GM18498 (cell line): ENCODE results near the gene KCNIP4.

Experiments
- ATAC-seq: cut with Tn5 transposase; IDR thresholded peaks from one replicate; pipeline ENCODE4 v1.9.1; 2021; ENCODE audit warnings: mild to moderate bottlenecking, moderate library complexity; ENCODE audit not compliant: unreplicated experiment

KCNIP4 gene

GRCh38 chr4:20997886-20998285 lies 950.7 kb downstream of the KCNIP4 start:
- ATAC-seq = no peak

GRCh38 chr4:20995610-20996009 lies 953.0 kb downstream of the KCNIP4 start:
- no peak for ATAC-seq

- ATAC-seq = no peak
These were observed 953.6 kb downstream of the KCNIP4 start for GRCh38 chr4:20995015-20995414.

GRCh38 chr4:20992002-20992401 lies 956.6 kb downstream of the KCNIP4 start:
- no peak for ATAC-seq

GRCh38 chr4:20987191-20987590 lies 961.4 kb downstream of the KCNIP4 start:
- no peak for ATAC-seq

GRCh38 chr4:20984576-20984836 lies 964.1 kb downstream of the KCNIP4 start:
- no peak for ATAC-seq

DNA sequence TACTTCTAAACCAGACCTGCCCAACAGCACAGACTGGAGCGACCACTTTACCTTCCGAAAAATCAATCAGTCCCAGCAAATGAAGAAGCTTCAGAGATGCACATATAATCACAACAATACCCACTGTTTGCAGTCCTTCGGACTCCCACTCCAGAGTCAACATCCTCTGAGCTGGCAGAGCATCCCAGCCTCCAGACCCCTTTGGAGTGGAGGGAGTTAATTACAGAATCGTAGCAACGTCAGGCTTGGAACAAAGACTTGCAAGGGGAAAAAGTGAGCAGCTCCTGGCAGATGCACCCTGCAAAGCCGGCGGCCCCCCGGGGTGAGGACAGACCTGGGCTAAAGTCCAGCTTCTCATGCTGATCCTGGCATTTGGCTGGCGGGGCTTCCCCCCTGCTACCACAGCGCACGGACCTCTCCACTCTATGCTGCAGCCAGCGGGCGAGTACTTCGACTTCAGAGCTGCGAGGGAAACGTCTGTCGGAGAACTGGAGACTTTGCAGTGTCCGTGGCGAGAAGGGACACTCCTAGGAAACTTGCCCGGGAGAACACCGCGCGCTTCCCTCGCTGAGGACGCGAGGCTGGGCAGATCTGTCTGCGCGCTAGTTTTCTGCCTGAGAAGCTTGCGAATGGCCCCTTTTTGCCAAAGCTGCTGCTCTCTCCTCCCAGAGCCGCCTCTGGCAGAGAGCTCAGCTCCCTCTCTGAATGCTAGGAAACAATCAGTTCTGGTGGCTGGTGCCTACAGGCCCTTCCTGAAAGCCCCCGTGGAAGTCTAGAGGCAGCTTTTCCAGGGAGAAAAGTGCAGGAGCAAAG lies 964.6 kb downstream of the KCNIP4 start:
- ATAC-seq = no peak

DNA sequence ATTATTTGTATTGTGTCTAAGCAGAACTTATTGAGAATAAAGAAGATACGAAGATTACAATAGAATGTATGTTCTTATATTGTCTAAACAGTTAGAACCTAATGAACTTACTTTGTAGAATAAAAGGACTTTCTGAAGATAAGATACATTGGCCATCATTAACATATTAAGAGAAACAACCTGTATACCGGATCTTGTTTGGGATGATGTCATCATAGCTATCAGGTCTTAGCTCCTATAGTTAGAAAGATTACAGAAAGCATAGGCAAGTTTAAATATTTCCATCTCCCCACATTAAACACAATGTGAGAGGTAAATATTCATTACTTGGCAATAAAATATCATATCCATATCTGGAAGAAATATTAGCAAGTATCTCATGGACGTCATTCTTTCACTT lies 966.0 kb downstream of the KCNIP4 start:
- no peak for ATAC-seq

DNA sequence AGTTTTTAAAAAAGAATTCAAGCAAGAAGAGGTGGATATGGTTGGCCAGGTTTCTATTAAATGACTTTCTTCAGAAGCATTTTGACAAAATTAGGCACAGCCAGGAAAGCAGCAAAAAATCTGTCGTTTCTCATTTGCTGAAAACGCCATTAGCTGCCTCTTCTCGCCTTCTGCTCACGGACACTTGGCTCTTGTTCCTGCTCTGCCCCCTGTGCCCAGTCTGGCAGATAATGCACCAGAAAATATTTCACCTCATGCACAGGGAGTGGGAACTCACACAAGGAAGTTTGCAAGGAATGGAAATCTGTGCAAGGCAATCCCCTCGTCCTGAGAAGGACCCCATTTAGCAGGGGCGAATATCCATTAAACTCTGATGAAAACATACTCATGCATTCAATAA lies 988.3 kb downstream of the KCNIP4 start:
- ATAC-seq = no peak

DNA sequence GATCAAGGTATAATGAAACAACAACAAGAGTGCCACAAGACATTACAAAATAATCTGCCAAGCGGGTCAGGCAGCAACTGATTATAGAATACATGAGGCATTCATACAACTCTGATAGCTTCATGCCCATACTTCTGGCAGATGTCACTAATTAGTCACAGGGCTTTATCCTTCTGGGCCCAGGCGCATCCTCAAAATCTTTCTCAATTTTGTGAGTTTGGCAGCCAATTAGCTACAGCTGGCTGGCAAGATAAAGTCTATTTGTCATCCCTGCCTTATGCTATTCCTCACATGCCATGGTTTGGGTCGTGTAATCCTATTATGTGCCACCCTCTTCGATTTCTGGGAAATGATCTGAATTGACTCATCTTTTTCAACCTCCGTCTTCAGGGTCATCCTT lies 994.0 kb downstream of the KCNIP4 start:
- ATAC-seq = no peak

DNA sequence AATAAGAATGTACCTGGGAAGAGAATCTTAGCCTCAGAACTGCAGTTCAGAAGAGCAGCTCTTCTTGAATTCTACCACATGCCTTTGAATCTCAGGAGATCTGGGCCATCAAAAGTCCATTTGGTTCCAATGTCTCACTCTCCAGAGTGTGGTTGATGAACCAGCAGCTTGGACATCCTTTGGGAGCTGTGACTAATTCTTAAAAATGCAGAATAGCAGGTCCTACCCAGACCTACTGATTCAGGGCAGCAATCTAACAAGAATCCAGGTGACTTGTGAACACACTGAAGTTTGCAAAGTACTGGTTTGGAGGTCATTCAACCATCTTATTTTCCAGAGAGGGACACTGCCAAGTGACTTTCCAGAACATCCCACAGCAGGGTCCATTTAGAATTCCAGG lies 1003.6 kb downstream of the KCNIP4 start:
- no peak for ATAC-seq

GRCh38 chr4:20944451-20944850 lies 1004.1 kb downstream of the KCNIP4 start:
- no peak for ATAC-seq

DNA sequence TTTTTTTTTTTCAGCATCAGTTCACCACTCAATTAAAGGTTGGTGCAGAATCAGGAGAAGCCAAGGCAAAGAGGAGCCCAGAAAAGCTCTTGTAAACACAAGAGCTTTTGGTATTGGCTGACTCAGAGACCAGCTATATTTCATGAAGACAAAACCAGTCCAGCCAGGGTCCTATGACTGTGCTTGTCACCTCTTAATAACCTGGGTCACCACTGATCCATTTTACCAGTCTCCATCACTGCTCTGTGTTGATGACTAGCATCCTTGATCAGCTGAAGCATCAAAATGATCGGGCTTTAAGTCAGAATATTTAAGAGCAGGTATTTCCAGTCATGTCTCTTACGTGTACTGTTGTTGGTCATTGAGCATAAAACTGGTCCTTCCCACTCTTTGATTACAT lies 1010.4 kb downstream of the KCNIP4 start:
- ATAC-seq = no peak

DNA sequence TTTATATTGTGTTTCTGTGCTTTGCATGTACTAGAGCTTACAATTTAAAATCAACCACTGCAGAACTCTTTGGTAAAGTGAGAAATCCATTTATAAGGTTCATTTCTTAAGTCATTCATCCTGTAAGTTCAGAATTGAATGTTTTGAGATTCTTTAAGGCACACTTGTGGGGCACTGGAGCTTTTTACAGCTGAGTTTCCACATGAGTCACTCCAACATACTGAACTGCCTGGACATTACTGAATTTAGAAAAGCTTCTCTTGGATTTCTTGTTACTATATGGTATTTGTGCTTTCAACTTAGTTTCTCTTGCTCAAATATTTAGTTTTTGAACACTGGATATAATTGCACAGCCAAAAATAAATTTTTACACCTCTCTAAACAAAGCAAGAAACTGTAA lies 1022.0 kb downstream of the KCNIP4 start:
- ATAC-seq = no peak

DNA sequence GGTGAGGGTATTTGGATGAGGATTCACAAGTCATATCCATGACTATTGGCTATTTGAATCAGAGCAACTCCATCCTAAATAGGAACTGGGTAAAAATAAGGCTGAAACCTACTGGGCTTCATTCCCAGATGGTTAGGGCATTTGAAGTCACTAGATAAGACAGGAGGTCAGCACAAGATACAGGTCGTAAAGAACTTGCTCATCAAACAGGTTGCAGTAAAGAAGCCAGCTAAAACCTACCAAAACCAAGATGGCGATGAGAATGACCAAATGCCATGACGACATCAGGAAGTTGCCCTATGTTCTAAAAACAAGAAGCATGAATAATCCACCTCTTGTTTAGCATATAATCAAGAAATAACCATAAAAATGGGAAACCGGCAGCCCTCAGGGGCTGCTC lies 1023.4 kb downstream of the KCNIP4 start:
- ATAC-seq = no peak

GRCh38 chr4:20922962-20923361 lies 1025.6 kb downstream of the KCNIP4 start:
- no peak for ATAC-seq

DNA sequence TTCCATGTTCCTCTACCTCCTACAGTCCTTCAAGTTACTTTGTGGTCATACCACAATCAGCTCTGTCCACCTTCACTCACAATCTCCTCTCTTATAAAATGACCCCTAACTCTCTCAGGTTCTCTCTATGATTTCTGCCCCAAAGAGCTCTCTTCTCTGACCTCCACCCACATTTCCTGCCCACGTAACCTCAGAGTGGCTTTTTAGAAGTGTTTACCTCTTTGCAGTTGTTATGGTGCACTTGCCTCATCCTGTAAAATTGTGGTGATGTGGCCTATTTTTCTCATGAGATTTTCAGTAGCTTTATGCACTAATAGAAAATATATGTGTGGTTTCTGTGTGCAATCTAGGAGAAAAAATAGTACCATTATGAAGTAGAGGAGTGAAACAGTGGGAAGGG lies 1032.5 kb downstream of the KCNIP4 start:
- no peak for ATAC-seq

DNA sequence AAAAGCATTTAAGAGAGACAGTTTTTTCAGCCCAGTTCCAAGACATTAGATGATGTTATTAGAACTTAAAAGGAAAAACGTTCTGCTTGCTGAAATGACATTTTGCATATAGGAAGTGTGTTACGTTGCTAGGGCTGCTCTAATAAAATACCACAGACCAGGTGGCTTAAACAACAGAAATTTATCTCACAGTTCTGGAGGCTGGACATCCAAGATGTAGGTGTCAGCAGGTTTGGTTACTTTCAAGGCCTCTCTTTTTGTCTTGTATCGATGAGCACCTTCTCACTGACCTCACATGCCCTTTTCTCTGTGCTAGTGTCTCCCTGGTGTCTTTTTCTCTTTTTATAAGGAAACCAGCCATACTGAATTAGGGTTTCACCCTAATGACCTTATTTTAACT lies 1043.6 kb downstream of the KCNIP4 start:
- no peak for ATAC-seq

- ATAC-seq = no peak
These were observed 1046.7 kb downstream of the KCNIP4 start for GRCh38 chr4:20901851-20902250.

DNA sequence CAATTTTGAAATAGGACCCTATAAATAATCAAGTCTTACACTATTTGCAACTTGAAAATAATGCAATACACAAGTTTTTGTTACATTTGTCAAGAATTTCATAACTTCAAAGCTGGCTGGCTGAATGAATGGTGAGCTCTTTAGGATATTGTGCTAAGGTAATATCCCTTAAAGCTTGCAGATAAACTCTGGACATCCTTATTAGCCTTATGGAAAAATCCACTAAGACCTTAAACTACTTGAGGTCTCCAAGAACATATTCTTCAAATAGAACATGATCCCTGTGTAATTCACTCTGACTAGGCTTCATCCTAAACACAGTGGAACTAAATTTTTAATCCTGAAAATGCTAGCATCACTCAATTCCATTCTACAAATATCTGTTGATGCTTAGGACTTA lies 1049.0 kb downstream of the KCNIP4 start:
- ATAC-seq = no peak

GRCh38 chr4:20895988-20896387 lies 1052.6 kb downstream of the KCNIP4 start:
- ATAC-seq = no peak

DNA sequence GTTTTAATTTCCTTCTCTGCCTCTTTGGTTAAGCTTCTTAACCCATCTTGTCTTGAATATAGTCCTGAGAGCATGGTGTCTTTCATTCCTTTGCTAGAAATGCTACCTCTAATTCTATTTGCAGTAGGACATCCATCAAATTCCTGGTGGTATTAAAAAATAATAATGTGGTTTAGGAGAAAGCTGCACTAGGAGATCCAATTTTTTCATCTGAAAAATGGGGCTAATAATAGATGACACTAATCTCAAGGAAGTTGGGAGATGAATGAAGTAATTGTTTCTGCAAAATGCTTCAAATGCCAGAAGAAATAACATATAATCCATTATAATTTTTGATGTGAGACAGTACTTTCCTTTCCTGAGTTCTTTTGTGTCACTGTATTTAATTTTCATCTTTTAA lies 1053.4 kb downstream of the KCNIP4 start:
- ATAC-seq = no peak

- no peak for ATAC-seq
These were observed 1057.8 kb downstream of the KCNIP4 start for GRCh38 chr4:20890761-20891160.
